PC-3 (cell line): ENCODE data around the gene ASPN. TPM values are rescaled to one million over a fixed set of nuclear protein-coding genes. Genes with fewer than 3 reads are reported as not detected.

Source experiments
- ATAC-seq: fragments of 200-7000 bp; cut with Tn5 transposase; 2 replicates; pipeline ENCODE4 v1.9.1; 2020; ENCODE audit warnings: mild to moderate bottlenecking, moderate library complexity
- BruUV-seq: library from RNA; stranded (reverse); fragments of 400-500 nt; replicated peaks from 2 replicates; lab custom pipeline; 2021; lab: Mats Ljungman, UMichigan
- CTCF ChIA-PET: fragments of 300-600 bp; sonication (Branson Sonifier 250); formaldehyde crosslinking; loops from one replicate; lab custom pipeline; 2022; ENCODE audit warnings: antibody characterized with exemption; lab: Charles Lee
- POLR2A ChIA-PET: fragments of 300-600 bp; sonication (Branson Sonifier 250); formaldehyde crosslinking; loops from one replicate; lab custom pipeline; 2022; ENCODE audit warnings: antibody characterized with exemption; ENCODE audit not compliant: unreplicated experiment; lab: Charles Lee
- DNase-seq: peaks from one replicate; pipeline ENCODE4 v3.0.0-alpha.2; 2015
- H2AFZ ChIP-seq: fragments of 300-600 bp; sonication (generic); 2 replicates; pipeline ENCODE4 v1.6.0; 2016; ENCODE audit warnings: antibody characterized with exemption, low read length
- H3F3A ChIP-seq: fragments of 300-600 bp; sonication (generic); one replicate; pipeline ENCODE4 v1.6.0; 2017; ENCODE audit warnings: antibody characterized with exemption, low read length, control low read depth, mild to moderate bottlenecking; ENCODE audit not compliant: unreplicated experiment
- H3K27ac ChIP-seq: fragments of 300-600 bp; sonication (generic); 2 replicates; pipeline ENCODE4 v1.5.1; 2016; ENCODE audit warnings: mild to moderate bottlenecking, low read length
- H3K27me3 ChIP-seq: fragments of 300-600 bp; sonication (generic); 2 replicates; pipeline ENCODE4 v1.6.1; 2016; ENCODE audit warnings: low read length, mixed read lengths
- H3K36me3 ChIP-seq: fragments of 300-600 bp; sonication (generic); 2 replicates; pipeline ENCODE4 v1.6.1; 2016; ENCODE audit warnings: low read depth, mixed run types, low read length, mixed read lengths
- H3K4me1 ChIP-seq: fragments of 300-600 bp; sonication (generic); 2 replicates; pipeline ENCODE4 v1.5.1; 2016; ENCODE audit warnings: low read length; ENCODE audit not compliant: insufficient read depth
- H3K4me2 ChIP-seq: fragments of 300-600 bp; sonication (generic); 2 replicates; pipeline ENCODE4 v1.6.0; 2016; ENCODE audit warnings: low read length
- H3K4me3 ChIP-seq: fragments of 300-600 bp; sonication (generic); 2 replicates; pipeline ENCODE4 v1.5.1; 2016; ENCODE audit warnings: mild to moderate bottlenecking, low read length, mixed read lengths
- H3K79me2 ChIP-seq: fragments of 300-600 bp; sonication (generic); 2 replicates; pipeline ENCODE4 v1.6.1; 2017; ENCODE audit warnings: low read length, mixed read lengths
- H3K9ac ChIP-seq: fragments of 300-600 bp; sonication (generic); 2 replicates; pipeline ENCODE4 v1.6.0; 2016; ENCODE audit warnings: mild to moderate bottlenecking, low read length
- H3K9me2 ChIP-seq: fragments of 300-600 bp; sonication (generic); replicated peaks from 2 replicates; pipeline ENCODE4 v1.6.1; 2016; ENCODE audit warnings: mixed run types, low read length, mixed read lengths
- H3K9me3 ChIP-seq: fragments of 300-600 bp; sonication (generic); 2 replicates; pipeline ENCODE4 v1.6.1; 2016; ENCODE audit warnings: low read length, mixed read lengths
- H4K20me1 ChIP-seq: fragments of 300-600 bp; sonication (generic); 2 replicates; pipeline ENCODE4 v1.6.1; 2016; ENCODE audit warnings: low read length, mixed read lengths
- CTCF ChIP-seq: fragments of 300-600 bp; sonication (generic); conservative IDR thresholded peaks from 2 replicates; pipeline ENCODE4 v1.5.1; 2017; ENCODE audit warnings: antibody characterized with exemption, low read depth, mild to moderate bottlenecking, low read length
- EZH2 ChIP-seq: fragments of 300-600 bp; sonication (generic); IDR thresholded peaks from one replicate; pipeline ENCODE4 v1.6.1; 2017; ENCODE audit warnings: antibody characterized with exemption, mild to moderate bottlenecking, low read length; ENCODE audit not compliant: unreplicated experiment
- EZH2phosphoT487 ChIP-seq: fragments of 300-600 bp; sonication (generic); IDR thresholded peaks from 2 replicates; pipeline ENCODE4 v1.6.1; 2018; ENCODE audit warnings: mild to moderate bottlenecking, antibody characterized with exemption, low read length, borderline replicate concordance
- intact Hi-C: fragments of 100-400 bp; cut with micrococcal nuclease; formaldehyde crosslinking; loops from 2 replicates; pipeline ENCODE4 v1.9.0; 2023
- total RNA-seq: library from RNA; depleted of rRNA; stranded (reverse); fragments of >200 nt; gene quantifications from 2 replicates; pipeline ENCODE4 v1.2.3, GENCODE V29; 2014

Gene ASPN
- total RNA-seq, 1 experiment from 2014 or later = not detected

GRCh38 chr9:92483627-92484545 lies 1.6 kb upstream of the ASPN start:
- TF ChIP-seq EZH2phosphoT487 = no peak
- TF ChIP-seq EZH2 = no peak
- TF ChIP-seq CTCF = no peak
- Histone ChIP-seq H3K9me3 (no peaks in the 10 kb centered on the region), H3K4me2 (0 out of 2 replicates have a peak overlapping the region, but pooled peaks have one; percentile 6), H4K20me1 (no peaks in the 10 kb centered on the region), H2AFZ (no peak overlapping the region), H3K36me3 (no peaks in the 10 kb centered on the region), H3K9ac (no peak overlapping the region), H3F3A (no peaks in the 10 kb centered on the region), H3K4me3 (no peak overlapping the region), H3K4me1 (peaks cover 25% of the 10 kb centered on the region), H3K79me2 (no peaks in the 10 kb centered on the region), H3K27me3 (no peaks in the 10 kb centered on the region), H3K9me2 (no peaks in the 10 kb centered on the region), H3K27ac (no peak overlapping the region)
- POLR2A ChIA-PET = no interaction called here
- CTCF ChIA-PET = no interaction called here
- peak; percentile 38 for DNase-seq
- ATAC-seq = peak; percentile 19; the same call in 1 of the 2 replicates
- intact Hi-C loops = no loop called here
- no TSS peak for BruUV-seq

GRCh38 chr9:92482805-92483204 lies 499 bp upstream of the ASPN start:
- H3K4me3 ChIP-seq = no peak overlapping the region
- no peaks in the 10 kb centered on the region for H3K79me2 ChIP-seq
- POLR2A ChIA-PET = no interaction called here

More at GRCh38 chr9:92482805-92483204, 499 bp upstream of the ASPN start:
- no TSS peak for BruUV-seq
- no peak overlapping the region for H3K27ac ChIP-seq
- no peaks in the 10 kb centered on the region for H4K20me1 ChIP-seq
- H3F3A ChIP-seq = no peaks in the 10 kb centered on the region
- ATAC-seq (no peak), DNase-seq (no peak)
- no peaks in the 10 kb centered on the region for H3K9me2 ChIP-seq
- peaks cover 25% of the 10 kb centered on the region for H3K4me1 ChIP-seq
- H2AFZ ChIP-seq = no peak overlapping the region
- H3K36me3 ChIP-seq = no peaks in the 10 kb centered on the region
- intact Hi-C loops = no loop called here
- TF ChIP-seq EZH2 = no peak
- no peak for TF ChIP-seq EZH2phosphoT487
- TF ChIP-seq CTCF = no peak
- CTCF ChIA-PET = no interaction called here
- no peaks in the 10 kb centered on the region for H3K27me3 ChIP-seq
- H3K9ac ChIP-seq = no peak overlapping the region
- H3K9me3 ChIP-seq = no peaks in the 10 kb centered on the region
- no peak overlapping the region for H3K4me2 ChIP-seq
